ENCODE measurements around the gene ANKRD65.
"Not testable (repeated sequence)": the region's sequence is repeated elsewhere in the genome, so short reads cannot be mapped to it uniquely, and the experiment has no call there.

ANKRD65 gene

GRCh38 chr1:1371746-1372711 lies 49.0 kb downstream of the ANKRD65 start:
- Histone ChIP-seq H3K9me3 (ENCODE audit: control insufficient read depth in 1 of 2, low read length in 2 of 2) (peaks cover 0 to 2% of the 10 kb centered on the region in 2 donors), H3K4me1 (ENCODE audit: control insufficient read depth in 1 of 2, insufficient read depth in 2 of 2, low read length in 2 of 2) (peaks cover 18 to 33% of the 10 kb centered on the region in 2 donors), H3K27ac (ENCODE audit: low read depth, low read length) (no peak overlapping the region), H3K9ac (ENCODE audit: low read depth in 1 of 2, low read length in 2 of 2) (no peak overlapping the region), H3K36me3 (ENCODE audit: control insufficient read depth in 1 of 2, insufficient read depth in 2 of 2, low read length in 2 of 2) (peaks cover 0 to 7% of the 10 kb centered on the region in 2 donors), H3K27me3 (ENCODE audit: control insufficient read depth in 1 of 2, insufficient read depth in 2 of 2, low read length in 2 of 2) (no peaks in the 10 kb centered on the region), H3K4me3 (ENCODE audit: low read depth in 1 of 2, low read length in 2 of 2) (no peak overlapping the region)

GRCh38 chr1:1371364-1371745 lies 49.7 kb downstream of the ANKRD65 start:
- Histone ChIP-seq H3K36me3 (ENCODE audit: control insufficient read depth in 1 of 2, insufficient read depth in 2 of 2, low read length in 2 of 2) (peaks cover 0 to 7% of the 10 kb centered on the region in 2 donors), H3K9ac (ENCODE audit: low read depth in 1 of 2, low read length in 2 of 2) (no peak overlapping the region), H3K4me1 (ENCODE audit: control insufficient read depth in 1 of 2, insufficient read depth in 2 of 2, low read length in 2 of 2) (peaks cover 18 to 33% of the 10 kb centered on the region in 2 donors), H3K4me3 (ENCODE audit: low read depth in 1 of 2, low read length in 2 of 2) (no peak overlapping the region), H3K9me3 (ENCODE audit: control insufficient read depth in 1 of 2, low read length in 2 of 2) (peaks cover 0 to 8% of the 10 kb centered on the region in 2 donors), H3K27me3 (ENCODE audit: control insufficient read depth in 1 of 2, insufficient read depth in 2 of 2, low read length in 2 of 2) (no peaks in the 10 kb centered on the region), H3K27ac (ENCODE audit: low read depth, low read length) (no peak overlapping the region)

GRCh38 chr1:1370771-1371300 lies 50.2 kb downstream of the ANKRD65 start:
- no peak overlapping the region for H3K9ac ChIP-seq (ENCODE audit: low read depth in 1 of 2, low read length in 2 of 2)
- peaks cover 0 to 9% of the 10 kb centered on the region in 2 donors for H3K9me3 ChIP-seq (ENCODE audit: control insufficient read depth in 1 of 2, low read length in 2 of 2)
- no peaks in the 10 kb centered on the region for H3K27me3 ChIP-seq (ENCODE audit: control insufficient read depth in 1 of 2, insufficient read depth in 2 of 2, low read length in 2 of 2)
- peaks cover 0 to 7% of the 10 kb centered on the region in 2 donors for H3K36me3 ChIP-seq (ENCODE audit: control insufficient read depth in 1 of 2, insufficient read depth in 2 of 2, low read length in 2 of 2)
- no peak overlapping the region for H3K27ac ChIP-seq (ENCODE audit: low read depth, low read length)
- H3K4me3 ChIP-seq (ENCODE audit: low read depth in 1 of 2, low read length in 2 of 2), result no peak overlapping the region
- peaks cover 18 to 28% of the 10 kb centered on the region in 2 donors for H3K4me1 ChIP-seq (ENCODE audit: control insufficient read depth in 1 of 2, insufficient read depth in 2 of 2, low read length in 2 of 2)

- H3K4me1 ChIP-seq (ENCODE audit: control insufficient read depth in 1 of 2, insufficient read depth in 2 of 2, low read length in 2 of 2), result peaks cover 18 to 28% of the 10 kb centered on the region in 2 donors
- H3K4me3 ChIP-seq (ENCODE audit: low read depth in 1 of 2, low read length in 2 of 2); H3K27ac ChIP-seq (ENCODE audit: low read depth, low read length); H3K36me3 ChIP-seq (ENCODE audit: control insufficient read depth in 1 of 2, insufficient read depth in 2 of 2, low read length in 2 of 2); H3K9me3 ChIP-seq (ENCODE audit: control insufficient read depth in 1 of 2, low read length in 2 of 2); H3K27me3 ChIP-seq (ENCODE audit: control insufficient read depth in 1 of 2, insufficient read depth in 2 of 2, low read length in 2 of 2); H3K9ac ChIP-seq (ENCODE audit: low read depth in 1 of 2, low read length in 2 of 2): not testable (repeated sequence)
Measured at GRCh38 chr1:1370094-1370493, 51.0 kb downstream of the ANKRD65 start.

Measured in duodenal mucosa (tissue), 2 donors.